NCI-H2081 (cell line): ENCODE measurements around the gene CBFA2T3.
"Not testable (repeated sequence)": the region's sequence is repeated elsewhere in the genome, so short reads cannot be mapped to it uniquely, and the experiment has no call there.

ENCODE experiments used
- DNase-seq, 2 experiments: peaks; one replicate each; lab custom pipeline; 2025; lab: John Stamatoyannopoulos, UW

The CBFA2T3 gene

GRCh38 chr16:89012622-89012995 lies 35.6 kb upstream of the CBFA2T3 start:
- no peak for DNase-seq

GRCh38 chr16:89011909-89012621 lies 35.1 kb upstream of the CBFA2T3 start:
- no peak for DNase-seq

- no peak for DNase-seq
Observed at GRCh38 chr16:89010210-89010925, 33.4 kb upstream of the CBFA2T3 start.

GRCh38 chr16:89009343-89010209 lies 32.6 kb upstream of the CBFA2T3 start:
- DNase-seq, result no peak

GRCh38 chr16:89008796-89009195 lies 31.8 kb upstream of the CBFA2T3 start:
- not testable (repeated sequence) for DNase-seq

- DNase-seq, result no peak
Observed at GRCh38 chr16:89007371-89008249, 30.6 kb upstream of the CBFA2T3 start.

- DNase-seq, result no peak
Observed at GRCh38 chr16:89006036-89006752, 29.2 kb upstream of the CBFA2T3 start.

GRCh38 chr16:89005201-89006035 lies 28.4 kb upstream of the CBFA2T3 start:
- DNase-seq, result no peak

- peak in 1 of 2 experiments; percentile 2 for DNase-seq
Observed at GRCh38 chr16:89004209-89004831, 27.3 kb upstream of the CBFA2T3 start.

- no peak for DNase-seq
Observed at GRCh38 chr16:89003831-89004208, 26.8 kb upstream of the CBFA2T3 start.

GRCh38 chr16:89002851-89003830 lies 26.1 kb upstream of the CBFA2T3 start:
- DNase-seq, result no peak

GRCh38 chr16:89002081-89002480 lies 25.1 kb upstream of the CBFA2T3 start:
- not testable (repeated sequence) for DNase-seq

- no peak for DNase-seq
Observed at GRCh38 chr16:89001117-89002027, 24.4 kb upstream of the CBFA2T3 start.

GRCh38 chr16:89000207-89000959 lies 23.4 kb upstream of the CBFA2T3 start:
- DNase-seq, result no peak

GRCh38 chr16:88999457-89000206 lies 22.6 kb upstream of the CBFA2T3 start:
- no peak for DNase-seq
